Inflammatory macrophage treated with lipopolysaccharide for 1 hour (primary cell): Measurements from ENCODE around the gene RIOK3.
"Not testable (repeated sequence)": the region's sequence is repeated elsewhere in the genome, so short reads cannot be mapped to it uniquely, and the experiment has no call there.

Source experiments
- DNase-seq, 2 donors: peaks; one replicate each; pipeline ENCODE4 v3.0.0-alpha.2; 2020 to 2022

The RIOK3 gene

DNA sequence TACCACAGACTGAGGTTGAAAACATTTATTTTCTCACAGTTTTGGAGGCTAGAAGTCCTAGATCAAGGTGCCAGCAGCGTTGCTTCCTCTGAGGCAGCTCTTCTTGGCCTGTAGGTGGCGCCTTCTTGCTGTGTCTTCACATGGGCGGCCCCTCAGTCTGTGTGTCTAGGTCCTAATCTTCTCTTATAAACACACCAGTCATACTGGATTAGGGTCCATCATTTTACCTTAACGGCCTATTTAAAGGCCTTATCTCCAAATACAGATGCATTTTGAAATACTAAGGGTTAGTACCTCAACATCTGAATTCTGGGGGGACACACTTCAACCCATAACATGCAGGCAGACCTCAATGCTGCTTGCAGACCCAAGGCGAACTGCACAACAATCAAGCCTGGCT, 45.8 kb downstream of the RIOK3 start:
- peak; percentile 59 to 64 for DNase-seq

DNA sequence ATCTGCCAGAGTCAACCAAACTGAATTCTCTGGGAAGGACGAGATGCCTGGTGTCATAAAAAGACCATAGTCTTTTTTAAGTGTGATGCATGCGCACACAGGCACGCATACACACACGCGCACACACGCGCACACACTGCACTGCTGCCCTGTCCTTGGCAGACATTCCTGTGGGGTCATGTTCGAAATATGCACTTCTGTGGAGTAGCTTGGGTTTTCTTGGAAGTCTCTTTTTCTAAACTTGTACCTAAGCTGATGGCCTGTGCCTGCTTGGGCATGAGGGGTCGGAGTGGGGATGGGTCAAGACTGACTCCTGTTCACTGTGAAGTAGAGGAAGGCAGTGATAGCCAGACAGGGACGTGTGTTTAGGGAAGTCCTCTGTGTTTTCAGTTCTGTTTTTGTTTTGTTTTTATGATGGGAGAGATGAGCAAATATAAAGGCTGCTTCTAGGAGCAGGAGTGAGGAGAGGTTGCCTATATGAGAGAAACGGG, 46.2 kb downstream of the RIOK3 start:
- DNase-seq, result peak; percentile 43 to 52

DNA sequence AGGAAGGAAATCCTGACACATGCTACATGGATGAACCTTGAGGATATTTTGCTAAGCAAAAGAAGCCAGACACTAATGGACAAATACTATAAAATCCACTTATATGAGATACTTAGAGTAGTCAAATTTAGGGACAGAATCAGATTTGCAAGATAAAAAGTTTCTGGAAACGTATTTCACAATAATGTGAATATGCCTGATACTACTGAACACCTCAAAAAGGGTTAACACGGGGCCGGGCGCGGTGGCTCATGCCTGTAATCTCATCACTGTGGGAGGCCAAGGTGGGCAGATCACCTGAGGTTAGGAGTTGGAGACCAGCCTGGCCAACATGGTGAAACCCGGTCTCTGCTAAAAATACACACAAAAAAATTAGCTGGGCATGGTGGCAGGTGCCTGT, 48.5 kb downstream of the RIOK3 start:
- DNase-seq, result no peak

DNA sequence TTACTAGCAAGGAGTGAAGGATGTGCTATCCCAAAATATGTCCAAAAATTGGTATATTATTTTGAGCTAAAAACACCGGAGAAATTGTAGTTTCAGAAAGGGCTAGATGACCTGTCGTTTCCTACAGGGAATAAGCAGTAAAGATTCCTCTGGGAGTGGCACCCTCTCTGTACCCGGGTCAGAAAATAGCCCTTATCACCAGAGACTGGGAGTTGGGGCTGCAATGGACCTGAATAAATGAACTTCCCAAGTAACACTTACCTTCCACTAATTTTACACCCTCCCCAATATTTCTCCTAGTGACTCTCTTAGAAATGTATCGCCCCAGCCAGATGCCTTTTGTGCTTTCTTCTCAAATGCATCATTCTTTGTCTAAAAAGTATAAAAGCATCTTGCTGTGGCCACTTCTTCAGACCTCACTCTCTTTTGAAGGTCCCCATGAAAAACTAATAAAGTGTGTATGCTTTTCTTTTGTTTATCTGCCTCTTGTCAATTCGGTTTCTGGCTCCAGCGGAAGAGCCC, 49.5 kb downstream of the RIOK3 start:
- no peak for DNase-seq

DNA sequence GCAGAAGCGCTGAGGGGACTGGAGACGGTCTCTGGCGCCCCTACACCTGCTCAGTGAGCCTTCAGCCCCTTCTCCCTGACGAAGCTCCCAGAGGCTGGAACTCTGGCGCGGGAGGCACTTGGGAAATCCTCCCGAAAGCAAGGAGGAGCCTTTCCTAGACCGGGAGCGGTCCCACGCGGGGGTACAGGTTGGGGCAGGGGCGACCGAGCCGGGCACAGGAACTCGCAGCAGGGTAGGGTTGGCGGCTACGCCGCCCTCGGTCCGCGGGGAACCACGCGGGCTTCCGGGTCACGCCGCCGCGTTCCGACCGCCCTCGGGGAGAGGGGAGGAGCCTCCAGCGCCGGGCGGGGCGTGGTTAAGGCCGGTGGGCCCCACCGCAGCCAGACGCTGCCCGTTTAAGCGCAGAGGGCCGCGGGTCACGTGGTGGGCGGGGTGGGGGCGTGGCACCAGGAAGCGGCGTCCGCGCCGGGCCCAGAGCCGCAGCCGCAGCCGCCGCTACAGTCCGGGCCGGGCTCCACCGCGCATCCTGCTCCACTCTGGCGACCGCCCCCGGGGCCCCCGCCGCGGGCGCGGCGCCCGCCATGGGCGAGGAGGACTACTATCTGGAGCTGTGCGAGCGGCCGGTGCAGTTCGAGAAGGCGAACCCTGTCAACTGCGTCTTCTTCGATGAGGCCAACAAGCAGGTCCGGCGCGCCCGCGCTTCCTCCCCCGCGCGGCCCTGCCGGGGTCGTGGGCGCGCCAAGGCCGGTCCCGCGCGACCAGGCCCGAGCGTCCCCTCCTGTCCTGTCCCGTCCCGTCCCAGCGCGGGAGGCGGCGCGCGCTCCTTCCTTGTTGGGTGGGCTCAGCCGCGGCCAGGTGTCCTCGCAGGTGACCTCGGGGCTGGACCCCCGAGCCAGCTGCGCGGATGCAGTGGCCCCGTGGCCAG, 50.2 kb downstream of the RIOK3 start, which contains the start of gene RMC1:
TSS of gene RMC1 (plus strand) at position 474 of the 925 bp plus-strand sequence. CDS start at position 582, 108 bp downstream.
- peak; percentile 94 to 98 for DNase-seq

DNA sequence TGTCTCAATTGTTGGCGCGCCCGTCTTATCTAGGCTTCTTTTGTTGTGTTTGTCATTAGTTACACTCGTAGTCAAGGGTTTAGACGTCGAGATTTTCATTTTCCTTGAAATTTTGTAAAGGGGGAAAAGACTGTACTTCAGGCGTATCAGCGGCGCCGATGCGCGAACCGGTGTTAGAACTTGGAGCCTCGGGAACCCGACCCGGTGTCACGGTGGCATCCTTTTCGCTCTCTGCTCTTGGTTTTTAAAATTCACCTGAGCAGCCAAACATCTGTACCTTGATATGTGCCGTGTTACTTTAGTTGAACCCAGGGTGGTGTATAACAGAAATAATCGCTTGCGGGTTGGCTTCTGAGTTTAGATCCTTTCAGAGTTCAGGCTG, 50.9 kb downstream of the RIOK3 start:
- peak in 1 of 2 donors; percentile 12 for DNase-seq

DNA sequence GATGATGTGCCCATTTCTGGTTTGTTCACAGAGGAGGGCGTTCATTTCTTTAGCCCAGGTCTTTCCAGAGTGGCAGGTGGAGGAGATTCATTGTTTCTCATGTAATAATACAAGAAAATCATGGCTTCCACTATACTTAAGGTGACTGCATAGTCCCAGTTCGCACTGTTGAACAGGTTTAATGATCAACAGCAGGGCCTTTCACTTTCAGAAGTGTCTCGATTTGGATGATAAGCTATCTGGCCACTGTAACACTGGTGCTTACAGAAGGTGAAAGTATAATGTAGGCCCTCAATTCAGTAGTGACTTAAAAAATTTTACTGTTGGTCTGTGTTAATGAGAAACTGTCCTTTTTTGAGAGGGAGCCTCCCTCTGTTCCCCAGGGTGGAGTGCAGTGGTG, 51.6 kb downstream of the RIOK3 start:
- DNase-seq, result no peak

DNA sequence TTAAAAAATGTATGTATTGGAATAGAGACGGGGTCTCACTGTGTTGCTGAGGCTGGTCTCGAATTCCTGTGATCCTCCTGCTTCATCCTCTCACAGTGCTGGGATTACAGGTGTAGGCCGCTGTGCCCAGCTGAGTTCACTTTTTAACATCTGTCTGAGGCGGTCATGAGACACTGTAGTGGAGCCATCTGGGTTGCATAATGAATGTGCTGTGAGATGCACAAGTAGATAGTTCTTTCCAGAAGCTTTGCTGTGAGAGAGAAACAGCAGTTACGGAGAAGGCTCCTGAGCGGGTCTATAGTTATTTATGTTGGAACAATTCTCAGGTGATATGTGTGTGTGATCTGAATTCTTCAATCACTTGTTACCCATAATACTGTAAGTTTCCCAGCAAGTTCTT, 53.3 kb downstream of the RIOK3 start:
- DNase-seq, result no peak

DNA sequence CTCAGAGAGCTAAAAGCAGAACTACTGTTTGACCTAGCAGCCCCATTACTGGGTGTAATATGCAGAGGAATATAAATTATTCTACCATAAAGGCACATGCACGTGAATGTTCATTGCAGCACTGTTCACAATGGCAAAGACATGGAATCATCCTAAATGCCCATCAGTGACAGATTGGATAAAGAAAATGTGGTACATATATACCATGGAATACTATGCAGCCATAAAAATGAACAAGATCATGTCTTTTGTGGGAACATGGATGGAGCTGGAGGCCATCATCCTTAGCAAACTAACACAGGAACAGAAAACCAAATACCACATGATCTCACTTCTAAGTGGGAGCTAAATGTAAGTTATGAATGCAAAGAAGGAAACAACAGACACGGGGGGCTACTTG, 57.8 kb downstream of the RIOK3 start:
- not testable (repeated sequence) for DNase-seq

DNA sequence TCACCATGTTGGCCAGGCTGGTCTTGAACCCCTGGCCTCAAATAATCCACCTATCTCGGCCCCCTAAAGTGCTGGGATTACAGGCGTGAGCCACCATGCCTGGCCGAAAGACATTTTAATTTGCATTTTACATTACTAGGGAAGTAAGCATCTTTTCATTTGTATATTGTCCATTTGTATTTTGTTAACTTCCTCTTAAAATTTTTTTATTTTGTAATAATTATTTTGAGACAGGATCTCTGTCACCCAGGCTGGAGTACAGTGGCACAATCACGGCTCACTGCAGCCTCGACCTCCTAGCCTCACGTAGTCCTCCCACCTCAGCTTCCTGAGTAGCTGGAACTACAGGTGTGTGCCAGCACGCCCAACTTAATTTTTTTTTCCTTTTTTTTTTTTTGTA, 59.1 kb downstream of the RIOK3 start:
- DNase-seq, result peak in 1 of 2 donors; percentile 44

DNA sequence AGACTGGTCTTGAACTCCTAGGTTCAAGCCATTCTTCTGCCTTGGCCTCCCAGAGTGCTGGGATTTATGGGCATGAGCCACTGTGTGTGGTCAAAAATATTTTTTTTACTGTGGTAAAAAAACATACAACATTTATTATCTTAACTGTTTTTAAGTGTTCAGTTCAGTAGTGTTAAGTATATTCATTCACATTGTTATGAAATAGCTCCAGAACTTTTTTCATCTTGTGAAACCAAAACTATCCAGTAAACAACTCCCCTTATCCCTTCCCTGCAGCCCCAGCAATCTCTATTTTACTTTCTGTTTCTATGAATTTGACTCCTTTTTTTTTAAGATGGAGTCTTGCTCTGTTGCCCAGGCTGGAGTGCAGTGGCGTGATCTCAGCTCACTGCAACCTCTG, 59.6 kb downstream of the RIOK3 start:
- peak; percentile 50 to 54 for DNase-seq

DNA sequence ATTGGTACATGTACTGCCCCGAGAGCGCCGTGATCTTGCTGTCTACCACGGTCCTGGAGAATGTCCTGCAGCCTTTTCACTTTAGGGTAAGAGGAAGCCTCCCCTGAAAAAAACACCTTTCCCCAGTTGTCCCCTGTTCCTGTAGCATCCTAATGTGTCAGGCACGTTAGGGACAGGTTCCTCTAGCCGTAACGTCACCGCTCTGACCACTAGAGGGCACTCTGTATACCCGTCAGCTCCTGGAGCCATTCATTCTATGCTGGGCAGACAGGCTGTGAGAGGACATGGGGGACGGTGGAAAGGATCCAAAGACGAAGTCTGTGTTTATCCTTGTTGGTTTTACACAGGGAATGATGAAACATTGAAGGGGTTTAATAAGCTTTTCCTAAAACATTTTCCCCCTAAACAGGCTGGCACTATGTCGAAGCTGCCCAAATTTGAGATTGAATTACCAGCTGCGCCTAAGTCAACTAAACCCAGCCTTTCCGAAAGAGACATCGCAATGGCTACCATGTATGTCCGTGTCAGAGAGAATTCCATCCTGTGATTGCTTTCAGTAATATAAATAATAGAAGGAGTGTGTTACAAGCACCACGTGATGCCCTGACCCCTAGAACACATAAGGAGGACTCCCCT, 62.9 kb downstream of the RIOK3 start:
- DNase-seq, result peak; percentile 63 to 91

DNA sequence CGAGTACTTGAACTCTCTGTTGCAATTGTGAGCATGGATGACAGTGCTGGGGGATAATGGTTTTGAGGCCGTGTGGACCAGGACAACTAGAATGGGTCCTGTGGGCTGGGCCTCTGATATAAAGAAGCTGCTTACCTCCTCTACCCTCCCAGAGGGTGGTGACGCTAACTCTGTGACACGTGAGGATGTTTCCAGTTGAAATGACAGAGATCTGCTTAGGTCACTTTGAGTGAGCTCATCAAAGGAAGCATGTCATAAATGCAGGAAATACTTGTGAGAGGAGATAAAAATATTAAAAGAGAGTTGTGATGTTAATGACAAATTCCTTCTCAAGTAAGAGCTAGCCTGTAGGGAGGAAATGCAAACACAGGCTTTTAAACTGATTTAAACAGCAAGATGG, 66.6 kb downstream of the RIOK3 start:
- DNase-seq, result peak; percentile 34 to 47

DNA sequence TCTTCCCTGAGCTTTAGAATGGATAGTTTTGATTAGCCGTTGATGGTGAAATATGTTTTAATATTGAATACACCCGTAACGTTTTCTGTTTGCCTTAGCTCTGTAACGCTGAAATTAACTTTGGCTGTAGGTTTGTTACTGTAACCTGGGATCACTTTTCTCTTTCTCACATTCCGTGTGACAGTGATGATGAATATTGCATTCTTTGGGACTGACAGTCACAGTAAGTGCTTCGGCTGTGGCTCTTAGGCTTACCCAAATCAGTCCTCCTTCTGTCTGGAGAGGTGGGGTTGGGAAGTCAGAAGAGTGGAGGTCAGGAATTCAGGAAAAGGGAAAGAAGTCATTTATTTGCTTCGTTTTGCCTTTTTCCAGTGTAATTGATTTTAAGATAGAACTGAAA, 68.2 kb downstream of the RIOK3 start:
- no peak for DNase-seq

DNA sequence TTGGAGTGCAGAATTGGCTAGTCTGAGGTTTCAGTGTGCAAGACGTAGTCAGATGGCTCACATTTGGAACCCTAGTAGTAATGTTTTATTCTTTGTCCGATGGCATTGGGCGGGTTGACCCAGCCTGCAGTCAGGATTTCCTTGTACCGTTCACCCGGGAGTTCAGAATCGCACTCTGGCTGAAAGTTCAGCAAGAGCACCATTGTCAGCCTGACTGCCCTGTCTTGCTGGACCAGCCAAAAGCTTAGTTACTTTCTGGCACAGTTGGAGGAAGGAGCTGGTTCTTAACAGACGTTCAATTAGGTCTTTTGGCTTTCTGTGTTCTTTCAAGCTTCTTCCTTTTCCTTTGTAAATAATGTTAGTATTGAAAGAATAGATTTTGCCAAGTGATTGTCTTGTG, 68.8 kb downstream of the RIOK3 start:
- DNase-seq, result no peak

DNA sequence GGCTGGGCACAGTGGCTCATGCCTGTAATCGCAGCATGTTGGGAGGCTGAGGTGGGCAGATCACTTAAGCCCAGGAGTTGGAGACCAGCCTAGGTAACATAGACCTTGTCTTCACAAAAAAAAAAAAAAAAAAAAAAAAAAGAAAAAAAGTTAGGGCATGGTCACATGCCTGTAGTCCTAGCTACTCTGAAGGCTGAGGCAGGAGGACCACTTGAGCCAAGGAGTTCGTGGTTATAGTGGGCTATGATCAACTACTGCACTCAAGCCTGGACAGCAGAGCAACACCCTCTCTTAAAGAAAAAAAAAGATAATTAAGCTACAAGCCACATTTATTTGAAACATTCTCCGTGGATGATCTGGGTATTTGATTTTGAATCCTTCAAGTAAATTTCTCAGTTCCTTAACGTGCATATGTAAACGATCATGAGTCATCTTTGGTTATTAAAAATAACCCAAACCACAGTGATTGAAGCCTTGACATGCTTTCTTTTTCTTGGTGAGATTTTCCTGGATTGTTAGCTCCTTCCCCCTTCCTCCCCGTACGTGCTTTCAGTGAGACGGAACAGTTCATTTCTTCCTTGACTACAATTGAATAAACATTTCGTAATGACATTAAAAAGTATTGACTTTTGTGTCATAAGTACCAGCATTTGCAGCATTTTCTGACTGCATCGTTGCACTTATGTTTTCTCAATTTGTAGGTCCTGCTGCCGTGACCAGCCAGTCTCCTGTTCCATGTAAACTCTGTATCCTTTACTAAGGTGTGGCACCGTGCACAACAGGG, 70.5 kb downstream of the RIOK3 start:
- DNase-seq, result peak; percentile 75 to 83

DNA sequence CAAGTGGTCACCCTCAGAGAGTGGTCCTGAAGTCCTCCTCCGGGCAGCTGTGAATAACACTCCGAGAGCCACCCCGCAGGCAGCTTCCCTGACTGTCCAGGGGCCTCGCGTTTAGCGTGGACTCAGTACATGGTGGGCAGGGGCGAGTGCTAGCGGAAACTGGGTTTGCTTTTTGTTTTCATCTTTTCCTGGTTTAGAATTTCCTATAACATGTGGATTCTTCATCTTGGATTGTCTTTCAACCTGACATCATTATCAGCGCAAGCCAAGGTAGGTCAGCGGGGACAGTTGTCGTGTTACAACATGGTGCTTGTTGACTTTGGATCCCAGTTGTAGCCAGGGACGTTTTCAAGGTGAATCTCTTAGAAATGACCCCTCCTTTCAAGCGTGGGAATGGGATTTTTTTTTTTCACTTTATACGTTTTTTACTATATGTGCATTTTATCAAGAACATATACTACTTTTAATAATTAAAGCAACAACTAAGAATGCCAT, 71.2 kb downstream of the RIOK3 start:
- no peak for DNase-seq

DNA sequence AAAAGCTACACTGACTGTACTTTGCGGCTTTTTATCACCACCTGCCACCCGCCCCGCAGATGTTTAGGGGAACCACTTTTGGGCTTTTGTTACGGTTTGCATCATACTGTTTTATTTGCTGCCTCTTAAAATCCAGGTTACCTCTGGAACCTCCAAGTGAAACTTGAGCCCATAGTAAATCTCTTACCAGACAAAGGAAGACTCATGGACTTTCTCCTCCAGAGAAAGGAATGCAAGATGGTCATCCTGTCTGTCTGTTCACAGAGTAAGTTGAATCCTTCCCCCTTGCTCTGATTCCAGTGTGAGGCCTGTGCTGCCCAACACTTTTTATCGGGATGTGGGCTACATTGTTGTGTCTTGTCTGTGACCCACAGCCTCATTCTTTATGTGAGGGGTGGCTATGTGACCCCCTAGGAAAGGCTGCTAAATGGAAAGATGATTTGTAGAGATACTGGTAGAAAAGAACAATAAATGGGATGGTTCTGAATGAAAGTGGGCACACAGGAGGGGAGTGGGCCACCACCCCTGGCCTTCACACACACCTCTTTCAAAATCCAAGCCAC, 73.5 kb downstream of the RIOK3 start:
- DNase-seq, result no peak

DNA sequence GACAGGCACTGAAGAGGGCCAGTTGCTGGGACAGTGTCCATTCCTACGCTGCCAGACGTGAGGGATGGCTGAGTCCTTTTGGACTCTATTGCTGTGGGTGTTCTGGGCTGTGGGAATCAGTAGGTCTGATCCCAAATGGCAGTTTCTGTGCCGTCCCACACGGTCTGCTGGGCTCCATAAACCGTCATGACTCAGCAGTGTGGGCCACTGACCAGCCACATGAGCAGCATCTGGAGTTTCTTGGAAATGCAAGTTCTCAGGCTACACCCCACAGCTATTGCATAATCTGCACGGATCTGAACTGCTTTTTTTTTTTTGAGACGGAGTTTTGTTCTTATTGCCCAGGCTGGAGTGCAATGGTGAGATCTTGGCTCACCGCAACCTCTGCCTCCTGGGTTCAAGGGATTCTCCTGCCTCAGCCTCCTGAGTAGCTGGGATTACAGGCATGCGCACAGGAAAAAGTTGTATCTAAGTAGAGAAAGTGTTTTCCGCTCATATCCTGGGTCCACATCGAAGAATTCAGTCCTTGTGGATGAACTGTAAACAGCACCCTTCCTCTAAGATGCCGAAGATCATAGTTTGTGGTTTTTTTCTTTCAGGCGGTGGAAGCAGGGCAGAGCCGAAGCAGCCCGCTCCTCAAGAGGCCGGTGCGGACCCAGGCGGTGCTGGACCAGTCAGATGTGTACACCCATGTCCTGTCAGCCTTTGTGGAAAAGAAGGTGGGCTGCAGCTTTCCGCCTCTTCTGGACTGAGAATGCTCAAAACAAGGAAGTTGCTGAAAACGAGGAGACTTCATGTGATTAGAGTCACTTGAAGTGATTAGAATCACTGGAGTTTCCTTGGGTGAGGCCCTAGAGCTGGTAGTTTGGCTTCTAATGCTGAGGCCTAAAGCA, 75.7 kb downstream of the RIOK3 start:
- DNase-seq, result peak; percentile 94 to 99

DNA sequence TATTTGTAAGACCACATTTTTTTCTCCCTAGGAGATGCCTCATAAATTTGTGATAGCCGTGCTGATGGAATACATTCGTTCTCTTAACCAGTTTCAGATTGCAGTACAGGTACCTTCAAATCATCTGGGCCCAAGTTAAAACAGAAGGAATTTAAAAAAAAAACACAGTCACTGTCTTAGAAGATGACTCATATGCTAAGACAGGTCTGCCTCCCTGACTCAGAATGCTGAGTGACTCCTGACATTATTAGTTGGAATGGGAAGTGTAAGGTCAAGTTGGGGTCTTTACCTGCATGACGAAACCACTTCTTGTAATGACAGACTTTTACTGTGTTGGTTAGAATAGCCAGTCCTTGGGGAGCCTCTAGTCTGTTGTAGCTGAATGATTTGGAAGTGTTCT, 76.5 kb downstream of the RIOK3 start:
- DNase-seq, result peak; percentile 40 to 75

DNA sequence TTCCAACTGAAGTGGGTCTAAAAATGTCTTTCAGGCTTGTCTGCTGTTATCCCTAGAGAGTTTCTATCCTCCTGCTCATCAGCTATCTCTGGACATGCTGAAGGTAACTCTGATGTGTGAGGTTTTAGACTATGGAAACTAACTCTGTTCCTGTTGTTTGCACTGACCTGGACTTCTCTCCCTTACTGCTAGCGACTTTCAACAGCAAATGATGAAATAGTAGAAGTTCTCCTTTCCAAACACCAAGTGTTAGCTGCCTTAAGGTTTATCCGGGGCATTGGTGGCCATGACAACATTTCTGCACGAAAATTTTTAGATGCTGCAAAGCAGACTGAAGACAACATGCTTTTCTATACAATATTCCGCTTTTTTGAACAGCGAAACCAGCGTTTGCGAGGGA, 77.1 kb downstream of the RIOK3 start:
- peak; percentile 75 to 86 for DNase-seq
